ENCODE measurements around the gene SLC45A1. TPM values are rescaled to one million over a fixed set of nuclear protein-coding genes. Genes with fewer than 3 reads are reported as not detected.

The SLC45A1 gene
- total and polyA plus RNA-seq, 12 donors: 0.53 to 4.1 (median 1.6) TPM

DNA sequence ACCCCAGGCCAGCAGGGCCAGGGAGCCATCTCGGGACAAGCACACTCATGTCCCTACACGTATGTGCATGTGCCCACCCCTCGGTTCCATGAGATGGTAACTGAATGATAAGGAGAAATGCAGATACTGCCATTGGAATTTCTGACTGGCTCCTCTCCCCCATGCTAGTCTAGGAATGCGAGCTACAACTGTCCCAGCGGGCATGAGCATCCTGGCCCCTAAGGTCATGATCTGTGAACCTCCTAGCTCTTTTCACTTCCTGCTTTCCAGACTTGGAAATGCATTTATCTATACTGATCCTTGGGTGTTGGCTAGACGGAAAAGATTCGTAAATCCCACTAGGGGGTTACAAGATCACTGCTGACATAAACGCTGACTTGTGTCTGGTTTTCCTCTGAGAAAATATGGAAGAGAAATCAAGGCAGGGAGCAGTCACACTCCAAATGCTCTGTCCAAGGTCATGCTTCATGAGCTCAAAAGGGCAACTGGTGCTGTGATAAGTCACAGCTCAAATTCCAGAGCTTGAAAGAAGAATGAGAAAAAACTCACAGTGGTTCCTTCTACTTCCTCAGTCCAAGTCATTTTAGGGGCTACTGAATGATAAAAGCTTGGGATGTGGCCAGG is 49.8 kb downstream of the SLC45A1 start:
- intact Hi-C loops (cut with DNase I): loop anchor here in 1 of 10 donors (10.0 kb wide), 1 partner anchor 157 kb away; no protein-coding TSS in a partner anchor
- peak in 1 of 2 donors; percentile 9 for DNase-seq
- peaks cover 0 to 72% (median 3%) of the 10 kb centered on the region in 9 donors for H3K36me3 ChIP-seq

DNA sequence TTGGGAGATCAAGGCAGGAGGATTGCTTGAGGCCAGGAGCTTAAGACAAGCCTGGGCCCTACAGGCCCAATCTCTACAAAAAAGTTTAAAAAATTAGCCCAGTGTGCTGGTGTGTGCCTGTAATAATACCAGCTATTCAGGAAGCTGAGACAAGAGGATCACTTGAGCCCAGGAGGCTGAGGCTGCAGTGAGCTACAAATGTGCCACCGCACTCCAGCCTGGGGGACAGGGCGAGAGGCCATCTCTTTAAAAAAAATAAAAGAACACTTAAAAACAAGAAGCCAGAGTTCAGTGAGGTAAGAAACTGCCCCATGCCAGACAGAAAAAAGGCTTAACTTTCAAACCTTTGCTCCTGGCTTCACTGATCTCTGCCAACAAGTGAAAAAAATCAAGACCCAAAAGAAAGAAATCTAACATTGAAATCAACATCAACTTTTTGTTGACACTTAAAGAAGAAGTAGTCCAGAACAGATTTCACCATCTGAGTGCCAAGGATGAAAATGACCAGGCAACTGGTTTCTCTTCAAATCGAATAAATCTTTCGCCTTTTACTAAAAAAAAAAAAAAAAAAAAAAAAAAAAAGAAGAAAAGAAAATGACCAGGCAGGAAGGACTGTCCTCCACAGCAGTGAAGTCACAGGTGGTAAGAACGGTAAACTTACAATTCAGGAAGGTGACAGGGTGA is 51.2 kb downstream of the SLC45A1 start:
- TF ChIP-seq, protein P1, sequence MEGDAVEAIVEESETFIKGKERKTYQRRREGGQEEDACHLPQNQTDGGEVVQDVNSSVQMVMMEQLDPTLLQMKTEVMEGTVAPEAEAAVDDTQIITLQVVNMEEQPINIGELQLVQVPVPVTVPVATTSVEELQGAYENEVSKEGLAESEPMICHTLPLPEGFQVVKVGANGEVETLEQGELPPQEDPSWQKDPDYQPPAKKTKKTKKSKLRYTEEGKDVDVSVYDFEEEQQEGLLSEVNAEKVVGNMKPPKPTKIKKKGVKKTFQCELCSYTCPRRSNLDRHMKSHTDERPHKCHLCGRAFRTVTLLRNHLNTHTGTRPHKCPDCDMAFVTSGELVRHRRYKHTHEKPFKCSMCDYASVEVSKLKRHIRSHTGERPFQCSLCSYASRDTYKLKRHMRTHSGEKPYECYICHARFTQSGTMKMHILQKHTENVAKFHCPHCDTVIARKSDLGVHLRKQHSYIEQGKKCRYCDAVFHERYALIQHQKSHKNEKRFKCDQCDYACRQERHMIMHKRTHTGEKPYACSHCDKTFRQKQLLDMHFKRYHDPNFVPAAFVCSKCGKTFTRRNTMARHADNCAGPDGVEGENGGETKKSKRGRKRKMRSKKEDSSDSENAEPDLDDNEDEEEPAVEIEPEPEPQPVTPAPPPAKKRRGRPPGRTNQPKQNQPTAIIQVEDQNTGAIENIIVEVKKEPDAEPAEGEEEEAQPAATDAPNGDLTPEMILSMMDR (IDR thresholded peaks at IDR 0.05): no peak
- Histone ChIP-seq H3K4me1 (peaks cover 43 to 100% (median 89%) of the 10 kb centered on the region in 9 donors), H3K4me3 (no peak overlapping the region), H3K27ac (peak overlapping the region in 7 of 10 donors; percentile 83 to 93 (median 89)), H3K36me3 (peaks cover 0 to 64% (median 3%) of the 10 kb centered on the region in 9 donors), H3K9me3 (no peaks in the 10 kb centered on the region), H3K27me3 (no peaks in the 10 kb centered on the region)
- ATAC-seq (no peak), DNase-seq (no peak)
- 65 to 70% methylated on average over 5 of the region's 5 CpGs for WGBS, 2 donors
- intact Hi-C loops (cut with DNase I): loop anchor here in 1 of 10 donors (10.0 kb wide), 1 partner anchor 156 kb away; no protein-coding TSS in a partner anchor

More for the DNA sequence above, 49.8 kb downstream of the SLC45A1 start:
- TF ChIP-seq, protein P1 (IDR thresholded peaks at IDR 0.05): no peak
- 42 to 54% methylated on average over 8 of the region's 8 CpGs for WGBS, 2 donors
- peak overlapping the region; percentile 19 to 93 (median 79) for H3K27ac ChIP-seq
- no peaks in the 10 kb centered on the region for H3K27me3 ChIP-seq
- H3K4me3 ChIP-seq: no peak overlapping the region
- peaks cover 35 to 100% (median 88%) of the 10 kb centered on the region in 9 donors for H3K4me1 ChIP-seq
- no peak for ATAC-seq
- no peaks in the 10 kb centered on the region for H3K9me3 ChIP-seq

DNA sequence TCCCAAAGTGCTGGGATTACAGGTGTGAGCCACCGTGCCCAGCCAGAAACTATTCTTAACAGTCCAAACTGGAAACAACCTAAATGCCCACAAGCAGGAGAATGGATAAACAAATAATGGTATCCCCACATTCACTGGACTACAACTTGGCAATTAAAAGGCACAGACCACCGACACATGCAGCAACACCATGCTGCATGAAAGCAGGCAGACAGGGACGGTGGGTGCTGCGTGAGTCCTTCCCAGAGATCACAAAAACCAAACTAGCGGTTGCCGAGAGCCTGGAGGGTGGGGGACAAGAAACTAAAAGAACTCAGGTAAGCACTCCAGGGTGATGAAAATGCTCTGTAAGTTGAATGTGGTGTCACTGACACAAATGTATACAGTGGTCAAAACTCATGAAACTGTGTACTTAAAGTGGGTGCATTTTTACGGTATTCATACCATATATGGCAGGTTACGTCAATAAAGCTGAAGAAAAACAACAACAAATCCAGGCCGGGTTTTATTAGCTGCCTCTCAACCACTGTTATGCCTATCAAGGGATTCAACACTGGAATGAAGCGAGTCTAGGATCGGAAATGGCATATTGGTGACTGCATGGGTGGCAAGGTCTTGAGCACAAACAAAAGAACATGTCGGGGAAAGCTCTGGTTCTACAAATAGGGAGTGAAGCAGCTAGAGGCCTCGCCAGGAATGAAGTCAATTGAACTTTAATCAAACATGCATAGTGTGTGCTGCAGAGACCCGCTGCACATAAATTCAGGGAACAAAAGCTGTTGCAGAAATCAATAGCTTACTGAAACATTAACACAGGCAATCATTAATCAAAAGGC is 52.4 kb downstream of the SLC45A1 start:
- intact Hi-C loops (cut with DNase I): loop anchor here in 8 of 10 donors (5.0 kb wide), 2 partner anchors 37 to 52 kb away; no protein-coding TSS in a partner anchor
- H3K4me3 ChIP-seq: peak overlapping the region in 1 of 10 donors; percentile 20
- H3K27ac ChIP-seq: peak overlapping the region; percentile 57 to 93 (median 87)
- TF ChIP-seq, protein P1 (IDR thresholded peaks at IDR 0.05): no peak
- DNase-seq: peak in 1 of 2 donors; percentile 17
- no peaks in the 10 kb centered on the region for H3K9me3 ChIP-seq
- 57 to 61% methylated on average over 14 of the region's 14 CpGs for WGBS, 2 donors
- H3K4me1 ChIP-seq: peaks cover 38 to 99% (median 86%) of the 10 kb centered on the region in 9 donors
- H3K36me3 ChIP-seq: peaks cover 0 to 52% (median 0%) of the 10 kb centered on the region in 9 donors
- ATAC-seq: no peak
- H3K27me3 ChIP-seq: no peaks in the 10 kb centered on the region
